ENCODE results near the gene ECT2. TPM values are rescaled to one million over a fixed set of nuclear protein-coding genes. Genes with fewer than 3 reads are reported as not detected.

The ECT2 gene
- total RNA-seq, 2 donors from 2014 or later: 2.2 to 4.2 TPM

GRCh38 chr3:172726380-172726779, 24.1 kb upstream of the ECT2 start:
- peaks cover 0 to 3% of the 10 kb centered on the region in 2 donors for H3K9me3 ChIP-seq
- H3K27me3 ChIP-seq: no peaks in the 10 kb centered on the region
- DNase-seq (ENCODE audit: low spot score): no peak
- no peak overlapping the region for H3K27ac ChIP-seq
- no peaks in the 10 kb centered on the region for H3K4me1 ChIP-seq
- no peaks in the 10 kb centered on the region for H3K36me3 ChIP-seq
- TF ChIP-seq CTCF (IDR thresholded peaks at IDR 0.05): no peak
- no peak overlapping the region for H3K4me3 ChIP-seq

- Histone ChIP-seq H3K9me3 (no peaks in the 10 kb centered on the region), H3K27ac (no peak overlapping the region), H3K36me3 (no peaks in the 10 kb centered on the region), H3K27me3 (no peaks in the 10 kb centered on the region), H3K4me3 (no peak overlapping the region), H3K4me1 (no peaks in the 10 kb centered on the region)
- no peak for TF ChIP-seq CTCF (IDR thresholded peaks at IDR 0.05)
- DNase-seq (ENCODE audit: low spot score): no peak
These were observed 15.5 kb upstream of the ECT2 start for GRCh38 chr3:172735014-172735413.

- Histone ChIP-seq H3K36me3 (no peaks in the 10 kb centered on the region), H3K9me3 (no peaks in the 10 kb centered on the region), H3K4me1 (no peaks in the 10 kb centered on the region), H3K27ac (no peak overlapping the region), H3K4me3 (no peak overlapping the region), H3K27me3 (no peaks in the 10 kb centered on the region)
- no peak for DNase-seq (ENCODE audit: low spot score)
- TF ChIP-seq CTCF (IDR thresholded peaks at IDR 0.05): no peak
These were observed 11.1 kb upstream of the ECT2 start for GRCh38 chr3:172739462-172739861.

GRCh38 chr3:172746475-172746874, 4.1 kb upstream of the ECT2 start:
- TF ChIP-seq CTCF (IDR thresholded peaks at IDR 0.05): no peak
- Histone ChIP-seq H3K36me3 (no peaks in the 10 kb centered on the region), H3K27ac (no peak overlapping the region), H3K9me3 (no peaks in the 10 kb centered on the region), H3K4me3 (no peak overlapping the region), H3K27me3 (no peaks in the 10 kb centered on the region), H3K4me1 (peaks cover 0 to 7% of the 10 kb centered on the region in 2 donors)
- DNase-seq (ENCODE audit: low spot score): no peak

GRCh38 chr3:172749230-172749965, 1.1 kb upstream of the ECT2 start:
- Histone ChIP-seq H3K27me3 (no peaks in the 10 kb centered on the region), H3K4me1 (peaks cover 0 to 7% of the 10 kb centered on the region in 2 donors), H3K27ac (peak overlapping the region; percentile 82), H3K9me3 (no peaks in the 10 kb centered on the region), H3K4me3 (peak overlapping the region; percentile 75 to 87), H3K36me3 (no peaks in the 10 kb centered on the region)
- TF ChIP-seq CTCF (IDR thresholded peaks at IDR 0.05): no peak
- peak; percentile 72 for DNase-seq (ENCODE audit: low spot score)

- Histone ChIP-seq H3K27ac (peak overlapping the region; percentile 82), H3K9me3 (no peaks in the 10 kb centered on the region), H3K4me1 (peaks cover 0 to 7% of the 10 kb centered on the region in 2 donors), H3K36me3 (no peaks in the 10 kb centered on the region), H3K27me3 (no peaks in the 10 kb centered on the region), H3K4me3 (peak overlapping the region; percentile 75 to 87)
- TF ChIP-seq CTCF (IDR thresholded peaks at IDR 0.05): no peak
- no peak for DNase-seq (ENCODE audit: low spot score)
These were observed 508 bp upstream of the ECT2 start for GRCh38 chr3:172750069-172750367.
